ENCODE measurements around the gene HECW1.
"Not testable (repeated sequence)": the region's sequence is repeated elsewhere in the genome, so short reads cannot be mapped to it uniquely, and the experiment has no call there.

The HECW1 gene

DNA sequence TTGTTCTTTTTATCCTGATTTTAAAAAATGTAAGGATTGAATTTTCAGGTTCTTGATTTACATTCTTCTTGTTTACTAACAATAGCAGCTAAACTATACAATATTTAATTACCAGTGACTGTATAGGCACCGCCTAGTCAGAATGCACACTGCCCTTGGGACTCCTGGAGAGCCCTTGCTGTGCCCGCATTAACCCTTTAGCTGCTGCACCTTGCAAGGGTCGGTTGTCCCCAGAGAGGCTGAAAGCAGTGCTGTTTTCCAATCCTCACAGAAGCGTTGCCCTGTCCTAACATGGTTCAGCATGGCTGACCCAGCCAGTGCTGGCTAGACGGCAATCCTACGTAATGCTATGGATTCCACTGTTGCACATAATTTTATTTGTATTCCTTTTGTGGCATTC is 102.6 kb downstream of the HECW1 start:
- TF ChIP-seq, protein P1, sequence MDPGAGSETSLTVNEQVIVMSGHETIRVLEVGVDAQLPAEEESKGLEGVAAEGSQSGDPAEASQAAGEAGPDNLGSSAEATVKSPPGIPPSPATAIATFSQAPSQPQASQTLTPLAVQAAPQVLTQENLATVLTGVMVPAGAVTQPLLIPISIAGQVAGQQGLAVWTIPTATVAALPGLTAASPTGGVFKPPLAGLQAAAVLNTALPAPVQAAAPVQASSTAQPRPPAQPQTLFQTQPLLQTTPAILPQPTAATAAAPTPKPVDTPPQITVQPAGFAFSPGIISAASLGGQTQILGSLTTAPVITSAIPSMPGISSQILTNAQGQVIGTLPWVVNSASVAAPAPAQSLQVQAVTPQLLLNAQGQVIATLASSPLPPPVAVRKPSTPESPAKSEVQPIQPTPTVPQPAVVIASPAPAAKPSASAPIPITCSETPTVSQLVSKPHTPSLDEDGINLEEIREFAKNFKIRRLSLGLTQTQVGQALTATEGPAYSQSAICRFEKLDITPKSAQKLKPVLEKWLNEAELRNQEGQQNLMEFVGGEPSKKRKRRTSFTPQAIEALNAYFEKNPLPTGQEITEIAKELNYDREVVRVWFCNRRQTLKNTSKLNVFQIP (CRISPR knock-in tag; IDR thresholded peaks at IDR 0.05; ENCODE audit: borderline replicate concordance, low read depth): no peak
- no peak for TF ChIP-seq BACH2 (CRISPR knock-in tag; IDR thresholded peaks at IDR 0.05; ENCODE audit: borderline replicate concordance)
- no peak for TF ChIP-seq ESRRG (CRISPR knock-in tag; IDR thresholded peaks at IDR 0.05)
- no peak for TF ChIP-seq ARNTL (CRISPR knock-in tag; IDR thresholded peaks at IDR 0.05; ENCODE audit: borderline replicate concordance, low read depth)
- TF ChIP-seq ZNF8 (CRISPR knock-in tag; IDR thresholded peaks at IDR 0.05): no peak
- TF ChIP-seq TOX (CRISPR knock-in tag; IDR thresholded peaks at IDR 0.05; ENCODE audit: borderline replicate concordance): no peak
- TF ChIP-seq, protein P2, sequence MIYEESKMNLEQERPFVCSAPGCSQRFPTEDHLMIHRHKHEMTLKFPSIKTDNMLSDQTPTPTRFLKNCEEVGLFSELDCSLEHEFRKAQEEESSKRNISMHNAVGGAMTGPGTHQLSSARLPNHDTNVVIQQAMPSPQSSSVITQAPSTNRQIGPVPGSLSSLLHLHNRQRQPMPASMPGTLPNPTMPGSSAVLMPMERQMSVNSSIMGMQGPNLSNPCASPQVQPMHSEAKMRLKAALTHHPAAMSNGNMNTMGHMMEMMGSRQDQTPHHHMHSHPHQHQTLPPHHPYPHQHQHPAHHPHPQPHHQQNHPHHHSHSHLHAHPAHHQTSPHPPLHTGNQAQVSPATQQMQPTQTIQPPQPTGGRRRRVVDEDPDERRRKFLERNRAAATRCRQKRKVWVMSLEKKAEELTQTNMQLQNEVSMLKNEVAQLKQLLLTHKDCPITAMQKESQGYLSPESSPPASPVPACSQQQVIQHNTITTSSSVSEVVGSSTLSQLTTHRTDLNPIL (CRISPR knock-in tag; IDR thresholded peaks at IDR 0.05; ENCODE audit: low read depth): no peak
- no peak for TF ChIP-seq PPARA (CRISPR knock-in tag; IDR thresholded peaks at IDR 0.05; ENCODE audit: borderline replicate concordance)
- TF ChIP-seq ZC3H10 (CRISPR knock-in tag; IDR thresholded peaks at IDR 0.05): no peak
- TF ChIP-seq RARB (CRISPR knock-in tag; IDR thresholded peaks at IDR 0.05): no peak
- TF ChIP-seq ZFP3 (CRISPR knock-in tag; IDR thresholded peaks at IDR 0.05): no peak
- TF ChIP-seq TCF4 (CRISPR knock-in tag; IDR thresholded peaks at IDR 0.05; ENCODE audit: borderline replicate concordance): no peak
- no peak for TF ChIP-seq ZFP30 (CRISPR knock-in tag; IDR thresholded peaks at IDR 0.05)
- no peak for TF ChIP-seq SNAI2 (CRISPR knock-in tag; IDR thresholded peaks at IDR 0.05)
- TF ChIP-seq, protein P3, sequence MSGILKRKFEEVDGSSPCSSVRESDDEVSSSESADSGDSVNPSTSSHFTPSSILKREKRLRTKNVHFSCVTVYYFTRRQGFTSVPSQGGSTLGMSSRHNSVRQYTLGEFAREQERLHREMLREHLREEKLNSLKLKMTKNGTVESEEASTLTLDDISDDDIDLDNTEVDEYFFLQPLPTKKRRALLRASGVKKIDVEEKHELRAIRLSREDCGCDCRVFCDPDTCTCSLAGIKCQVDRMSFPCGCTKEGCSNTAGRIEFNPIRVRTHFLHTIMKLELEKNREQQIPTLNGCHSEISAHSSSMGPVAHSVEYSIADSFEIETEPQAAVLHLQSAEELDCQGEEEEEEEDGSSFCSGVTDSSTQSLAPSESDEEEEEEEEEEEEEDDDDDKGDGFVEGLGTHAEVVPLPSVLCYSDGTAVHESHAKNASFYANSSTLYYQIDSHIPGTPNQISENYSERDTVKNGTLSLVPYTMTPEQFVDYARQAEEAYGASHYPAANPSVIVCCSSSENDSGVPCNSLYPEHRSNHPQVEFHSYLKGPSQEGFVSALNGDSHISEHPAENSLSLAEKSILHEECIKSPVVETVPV (CRISPR knock-in tag; IDR thresholded peaks at IDR 0.05): no peak
- TF ChIP-seq ZNF565 (CRISPR knock-in tag; conservative IDR thresholded peaks at IDR 0.05; ENCODE audit: low read depth): no peak
- no peak for TF ChIP-seq ISL1 (CRISPR knock-in tag; IDR thresholded peaks at IDR 0.05)
- no peak for TF ChIP-seq CSDC2 (CRISPR knock-in tag; IDR thresholded peaks at IDR 0.05)
- TF ChIP-seq, protein P4, sequence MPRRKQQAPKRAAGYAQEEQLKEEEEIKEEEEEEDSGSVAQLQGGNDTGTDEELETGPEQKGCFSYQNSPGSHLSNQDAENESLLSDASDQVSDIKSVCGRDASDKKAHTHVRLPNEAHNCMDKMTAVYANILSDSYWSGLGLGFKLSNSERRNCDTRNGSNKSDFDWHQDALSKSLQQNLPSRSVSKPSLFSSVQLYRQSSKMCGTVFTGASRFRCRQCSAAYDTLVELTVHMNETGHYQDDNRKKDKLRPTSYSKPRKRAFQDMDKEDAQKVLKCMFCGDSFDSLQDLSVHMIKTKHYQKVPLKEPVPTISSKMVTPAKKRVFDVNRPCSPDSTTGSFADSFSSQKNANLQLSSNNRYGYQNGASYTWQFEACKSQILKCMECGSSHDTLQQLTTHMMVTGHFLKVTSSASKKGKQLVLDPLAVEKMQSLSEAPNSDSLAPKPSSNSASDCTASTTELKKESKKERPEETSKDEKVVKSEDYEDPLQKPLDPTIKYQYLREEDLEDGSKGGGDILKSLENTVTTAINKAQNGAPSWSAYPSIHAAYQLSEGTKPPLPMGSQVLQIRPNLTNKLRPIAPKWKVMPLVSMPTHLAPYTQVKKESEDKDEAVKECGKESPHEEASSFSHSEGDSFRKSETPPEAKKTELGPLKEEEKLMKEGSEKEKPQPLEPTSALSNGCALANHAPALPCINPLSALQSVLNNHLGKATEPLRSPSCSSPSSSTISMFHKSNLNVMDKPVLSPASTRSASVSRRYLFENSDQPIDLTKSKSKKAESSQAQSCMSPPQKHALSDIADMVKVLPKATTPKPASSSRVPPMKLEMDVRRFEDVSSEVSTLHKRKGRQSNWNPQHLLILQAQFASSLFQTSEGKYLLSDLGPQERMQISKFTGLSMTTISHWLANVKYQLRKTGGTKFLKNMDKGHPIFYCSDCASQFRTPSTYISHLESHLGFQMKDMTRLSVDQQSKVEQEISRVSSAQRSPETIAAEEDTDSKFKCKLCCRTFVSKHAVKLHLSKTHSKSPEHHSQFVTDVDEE (CRISPR knock-in tag; IDR thresholded peaks at IDR 0.05): no peak
- no peak for ATAC-seq

DNA sequence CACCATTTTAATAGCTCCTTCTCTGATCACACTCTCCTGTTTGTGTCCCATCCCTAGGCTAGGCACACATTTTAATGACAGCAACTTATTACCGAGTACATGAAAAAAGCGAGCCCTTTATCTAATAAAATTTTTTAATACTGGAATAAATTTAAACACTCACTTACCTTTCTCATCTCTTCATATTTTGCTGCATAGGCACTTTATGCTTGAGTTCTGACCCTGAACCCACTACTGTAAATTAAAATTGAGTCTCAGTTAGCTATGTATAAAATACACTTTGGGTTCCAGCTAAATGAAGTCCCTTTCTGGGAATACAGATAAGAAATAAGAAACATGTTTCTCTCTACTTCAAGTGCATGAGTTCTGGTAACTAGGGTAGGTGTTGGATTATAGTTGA is 104.6 kb downstream of the HECW1 start:
- no peak for TF ChIP-seq OSR1 (CRISPR knock-in tag; IDR thresholded peaks at IDR 0.05)
- TF ChIP-seq ZFP30 (CRISPR knock-in tag; IDR thresholded peaks at IDR 0.05): no peak
- no peak for TF ChIP-seq ESRRG (CRISPR knock-in tag; IDR thresholded peaks at IDR 0.05)
- TF ChIP-seq, protein P4 (CRISPR knock-in tag; IDR thresholded peaks at IDR 0.05): no peak
- no peak for TF ChIP-seq ARNTL (CRISPR knock-in tag; IDR thresholded peaks at IDR 0.05; ENCODE audit: borderline replicate concordance, low read depth)

DNA sequence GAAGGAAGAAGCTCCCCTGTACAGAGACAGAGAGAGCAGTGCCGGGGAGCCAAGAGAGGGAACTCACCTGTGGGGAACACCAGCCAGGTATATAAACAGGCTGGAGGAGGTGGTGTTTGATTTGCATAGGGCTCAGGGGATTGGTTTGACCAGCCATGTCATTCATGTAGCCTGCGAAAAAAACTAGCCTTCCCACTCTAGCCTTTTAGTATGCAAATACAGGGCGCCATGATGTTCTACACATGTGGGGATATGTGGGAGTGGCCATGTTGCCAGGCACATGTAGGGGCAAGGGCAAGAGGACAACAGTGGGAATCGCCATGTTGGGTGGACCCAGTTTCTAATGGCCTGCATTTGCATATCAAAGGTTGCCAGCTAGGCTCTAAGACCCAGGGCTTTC is 106.5 kb downstream of the HECW1 start:
- ATAC-seq: not testable (repeated sequence)

More for the DNA sequence above, 104.6 kb downstream of the HECW1 start:
- ATAC-seq: no peak

Measured in SK-N-SH treated with all-trans-retinoic acid at 6 μM for 48 hours (cell line).